WTC11 (cell line): ENCODE results near the gene DDX10. TPM values are rescaled to one million over a fixed set of nuclear protein-coding genes. Genes with fewer than 3 reads are reported as not detected.

Experiments used
- ATAC-seq: fragments of 200-7000 bp; cut with Tn5 transposase; 2 replicates; pipeline ENCODE4 v1.10.0; 2021; ENCODE audit warnings: mild to moderate bottlenecking, moderate library complexity
- CTCF ChIA-PET: fragments of 300-600 bp; sonication (Branson Sonifier 250); formaldehyde crosslinking; loops from one replicate; lab custom pipeline; 2021; ENCODE audit warnings: antibody characterized with exemption; lab: Charles Lee
- POLR2A ChIA-PET: fragments of 350-600 bp; sonication (Branson Sonifier 250); formaldehyde crosslinking; loops from one replicate; lab custom pipeline; 2021; ENCODE audit warnings: antibody characterized with exemption; lab: Charles Lee
- DNase-seq: peaks from one replicate; pipeline ENCODE4 v3.0.0; 2021; ENCODE audit warnings: low spot score
- H3K27ac Mint-ChIP-seq: 2 replicates; pipeline ENCODE4 v1.8.0; 2021; ENCODE audit warnings: mixed read lengths
- H3K27me3 Mint-ChIP-seq: 2 replicates; pipeline ENCODE4 v1.8.0; 2021; ENCODE audit warnings: low read depth, mild to moderate bottlenecking, moderate library complexity, mixed read lengths
- H3K36me3 Mint-ChIP-seq: 2 replicates; pipeline ENCODE4 v1.8.0; 2021; ENCODE audit warnings: mixed read lengths
- H3K4me1 Mint-ChIP-seq: 2 replicates; pipeline ENCODE4 v1.8.0; 2022; ENCODE audit warnings: mixed read lengths
- H3K4me3 Mint-ChIP-seq: 2 replicates; pipeline ENCODE4 v1.8.0; 2021; ENCODE audit warnings: mild to moderate bottlenecking, moderate library complexity, mixed read lengths
- H3K9me3 Mint-ChIP-seq: 2 replicates; pipeline ENCODE4 v1.8.0; 2021; ENCODE audit warnings: mixed read lengths
- ATF1 ChIP-seq: sonication (generic); formaldehyde crosslinking; IDR thresholded peaks from 2 replicates; pipeline ENCODE4 v1.8.1; 2023; ENCODE audit warnings: mild to moderate bottlenecking, moderate library complexity, missing genetic modification reagents
- CREB1 ChIP-seq: sonication (generic); formaldehyde crosslinking; IDR thresholded peaks from 2 replicates; pipeline ENCODE4 v1.8.0; 2023; ENCODE audit warnings: mild to moderate bottlenecking, missing genetic modification reagents
- CREM ChIP-seq: sonication (generic); formaldehyde crosslinking; IDR thresholded peaks from 2 replicates; pipeline ENCODE4 v1.8.1; 2022; ENCODE audit warnings: mild to moderate bottlenecking, missing genetic modification reagents, moderate library complexity
- ESRRA ChIP-seq: sonication (generic); formaldehyde crosslinking; IDR thresholded peaks from 2 replicates; pipeline ENCODE4 v1.8.1; 2022; ENCODE audit warnings: mild to moderate bottlenecking, missing genetic modification reagents, borderline replicate concordance
- FOXK1 ChIP-seq: sonication (generic); formaldehyde crosslinking; IDR thresholded peaks from 2 replicates; pipeline ENCODE4 v1.8.0; 2022; ENCODE audit warnings: mild to moderate bottlenecking, moderate library complexity, missing genetic modification reagents
- NFE2L1 ChIP-seq: sonication (generic); formaldehyde crosslinking; IDR thresholded peaks from 2 replicates; pipeline ENCODE4 v1.8.1; 2023; ENCODE audit warnings: missing genetic modification reagents
- NFYB ChIP-seq: sonication (generic); formaldehyde crosslinking; conservative IDR thresholded peaks from 2 replicates; pipeline ENCODE4 v1.8.0; 2022; ENCODE audit warnings: low read depth, missing genetic modification reagents
- NR2C2 ChIP-seq: sonication (generic); formaldehyde crosslinking; IDR thresholded peaks from 2 replicates; pipeline ENCODE4 v1.8.0; 2022; ENCODE audit warnings: mild to moderate bottlenecking, missing genetic modification reagents
- SMAD4 ChIP-seq: sonication (generic); formaldehyde crosslinking; IDR thresholded peaks from 2 replicates; pipeline ENCODE4 v1.8.0; 2022; ENCODE audit warnings: mild to moderate bottlenecking, missing genetic modification reagents
- SOX15 ChIP-seq: fragments of 250-450 bp; sonication (Bioruptor Pico); IDR thresholded peaks from 2 replicates; pipeline ENCODE4 v1.9.0; 2021; ENCODE audit warnings: mild to moderate bottlenecking
- SP1 ChIP-seq: sonication (generic); formaldehyde crosslinking; conservative IDR thresholded peaks from 2 replicates; pipeline ENCODE4 v1.8.1; 2022; ENCODE audit warnings: missing genetic modification reagents
- TEAD4 ChIP-seq: sonication (generic); formaldehyde crosslinking; IDR thresholded peaks from 2 replicates; pipeline ENCODE4 v1.8.0; 2022; ENCODE audit warnings: mild to moderate bottlenecking, missing genetic modification reagents
- TP53 ChIP-seq: sonication (generic); formaldehyde crosslinking; IDR thresholded peaks from 2 replicates; pipeline ENCODE4 v1.8.1; 2023; ENCODE audit warnings: mild to moderate bottlenecking, missing genetic modification reagents
- ZNF138 ChIP-seq: sonication (generic); formaldehyde crosslinking; conservative IDR thresholded peaks from 2 replicates; pipeline ENCODE4 v1.8.1; 2022; ENCODE audit warnings: mild to moderate bottlenecking, moderate library complexity, missing genetic modification reagents
- ZNF396 ChIP-seq: fragments of 250-450 bp; sonication (Bioruptor Pico); IDR thresholded peaks from 2 replicates; pipeline ENCODE4 v1.8.0; 2021; ENCODE audit warnings: mild to moderate bottlenecking, moderate library complexity, borderline replicate concordance
- total RNA-seq: library from RNA; stranded (reverse); gene quantifications from 3 replicates; pipeline ENCODE4 v1.2.3, GENCODE V29; 2021
- TF ChIP-seq, protein P1 (sequence below): fragments of 250-450 bp; sonication (Bioruptor Pico); IDR thresholded peaks from 2 replicates; pipeline ENCODE4 v2.1.2; 2022; ENCODE audit warnings: mild to moderate bottlenecking, moderate library complexity
- TF ChIP-seq, protein P2 (sequence below): sonication (generic); formaldehyde crosslinking; IDR thresholded peaks from 2 replicates; pipeline ENCODE4 v1.8.1; 2023; ENCODE audit warnings: mild to moderate bottlenecking, moderate library complexity, missing genetic modification reagents
- TF ChIP-seq, protein P3 (sequence below): fragments of 250-450 bp; sonication (Bioruptor Pico); IDR thresholded peaks from 2 replicates; pipeline ENCODE4 v1.9.0; 2021; ENCODE audit warnings: mild to moderate bottlenecking, borderline replicate concordance
- TF ChIP-seq, protein P4 (sequence below): sonication (generic); formaldehyde crosslinking; IDR thresholded peaks from 2 replicates; pipeline ENCODE4 v1.8.0; 2022; ENCODE audit warnings: mild to moderate bottlenecking, missing genetic modification reagents
- TF ChIP-seq, protein P5 (sequence below): sonication (generic); formaldehyde crosslinking; IDR thresholded peaks from 2 replicates; pipeline ENCODE4 v1.8.1; 2023; ENCODE audit warnings: mild to moderate bottlenecking, missing genetic modification reagents, borderline replicate concordance

DDX10 gene
- total RNA-seq, 1 experiment from 2014 or later: 56.8 TPM

DNA sequence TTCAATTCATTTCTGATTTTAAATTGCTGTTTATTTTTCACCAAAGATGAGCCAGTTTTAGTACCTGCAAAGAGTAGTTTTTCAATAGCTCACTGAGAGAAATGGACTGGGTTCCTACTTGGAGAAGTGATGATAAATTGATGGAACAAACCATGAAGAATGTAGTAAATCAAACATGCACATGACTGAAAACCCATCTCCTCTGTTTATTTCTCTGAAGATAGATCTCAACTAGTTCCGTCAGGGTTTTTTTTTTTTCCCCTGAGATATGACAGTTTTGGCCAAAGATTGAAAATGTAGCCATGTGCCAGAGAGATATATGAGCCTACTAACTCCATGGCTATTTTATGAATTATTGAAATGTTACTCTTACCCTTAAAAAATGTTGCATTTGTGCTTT is 239.6 kb downstream of the DDX10 start:
- ATAC-seq: no peak
- CTCF ChIA-PET: no interaction called here
- H3K9me3 Mint-ChIP-seq: no peaks in the 10 kb centered on the region

DNA sequence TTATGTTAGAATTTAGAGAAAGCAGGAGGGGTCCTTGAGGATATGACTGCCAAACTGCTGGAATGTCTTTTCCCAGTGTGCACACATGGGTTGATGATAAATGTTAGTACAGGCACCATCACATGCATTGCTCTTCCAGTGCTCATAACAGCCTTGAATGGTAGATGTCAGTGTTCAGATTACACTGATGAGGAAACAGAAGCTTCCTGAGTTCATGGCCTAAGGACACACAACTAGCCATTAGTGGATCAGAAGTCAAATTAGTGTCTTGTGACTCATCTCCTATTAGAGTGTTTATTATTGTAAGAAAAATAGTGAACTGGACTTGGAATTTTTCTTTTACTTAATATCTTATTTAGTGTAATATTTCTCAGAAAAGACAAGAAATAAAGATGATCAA is 241.5 kb downstream of the DDX10 start:
- Mint-ChIP-seq H3K9me3 (no peaks in the 10 kb centered on the region), H3K4me3 (no peak overlapping the region), H3K27me3 (no peaks in the 10 kb centered on the region)
- no peak for ATAC-seq
- TF ChIP-seq, protein P1, sequence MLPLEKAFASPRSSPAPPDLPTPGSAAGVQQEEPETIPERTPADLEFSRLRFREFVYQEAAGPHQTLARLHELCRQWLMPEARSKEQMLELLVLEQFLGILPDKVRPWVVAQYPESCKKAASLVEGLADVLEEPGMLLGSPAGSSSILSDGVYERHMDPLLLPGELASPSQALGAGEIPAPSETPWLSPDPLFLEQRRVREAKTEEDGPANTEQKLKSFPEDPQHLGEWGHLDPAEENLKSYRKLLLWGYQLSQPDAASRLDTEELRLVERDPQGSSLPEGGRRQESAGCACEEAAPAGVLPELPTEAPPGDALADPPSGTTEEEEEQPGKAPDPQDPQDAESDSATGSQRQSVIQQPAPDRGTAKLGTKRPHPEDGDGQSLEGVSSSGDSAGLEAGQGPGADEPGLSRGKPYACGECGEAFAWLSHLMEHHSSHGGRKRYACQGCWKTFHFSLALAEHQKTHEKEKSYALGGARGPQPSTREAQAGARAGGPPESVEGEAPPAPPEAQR (CRISPR knock-in tag): no peak
- TF ChIP-seq, protein P2, sequence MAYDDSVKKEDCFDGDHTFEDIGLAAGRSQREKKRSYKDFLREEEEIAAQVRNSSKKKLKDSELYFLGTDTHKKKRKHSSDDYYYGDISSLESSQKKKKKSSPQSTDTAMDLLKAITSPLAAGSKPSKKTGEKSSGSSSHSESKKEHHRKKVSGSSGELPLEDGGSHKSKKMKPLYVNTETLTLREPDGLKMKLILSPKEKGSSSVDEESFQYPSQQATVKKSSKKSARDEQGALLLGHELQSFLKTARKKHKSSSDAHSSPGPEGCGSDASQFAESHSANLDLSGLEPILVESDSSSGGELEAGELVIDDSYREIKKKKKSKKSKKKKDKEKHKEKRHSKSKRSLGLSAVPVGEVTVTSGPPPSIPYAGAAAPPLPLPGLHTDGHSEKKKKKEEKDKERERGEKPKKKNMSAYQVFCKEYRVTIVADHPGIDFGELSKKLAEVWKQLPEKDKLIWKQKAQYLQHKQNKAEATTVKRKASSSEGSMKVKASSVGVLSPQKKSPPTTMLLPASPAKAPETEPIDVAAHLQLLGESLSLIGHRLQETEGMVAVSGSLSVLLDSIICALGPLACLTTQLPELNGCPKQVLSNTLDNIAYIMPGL (CRISPR knock-in tag): no peak
- no peak for TF ChIP-seq NFE2L1 (CRISPR knock-in tag)
- TF ChIP-seq, protein P3, sequence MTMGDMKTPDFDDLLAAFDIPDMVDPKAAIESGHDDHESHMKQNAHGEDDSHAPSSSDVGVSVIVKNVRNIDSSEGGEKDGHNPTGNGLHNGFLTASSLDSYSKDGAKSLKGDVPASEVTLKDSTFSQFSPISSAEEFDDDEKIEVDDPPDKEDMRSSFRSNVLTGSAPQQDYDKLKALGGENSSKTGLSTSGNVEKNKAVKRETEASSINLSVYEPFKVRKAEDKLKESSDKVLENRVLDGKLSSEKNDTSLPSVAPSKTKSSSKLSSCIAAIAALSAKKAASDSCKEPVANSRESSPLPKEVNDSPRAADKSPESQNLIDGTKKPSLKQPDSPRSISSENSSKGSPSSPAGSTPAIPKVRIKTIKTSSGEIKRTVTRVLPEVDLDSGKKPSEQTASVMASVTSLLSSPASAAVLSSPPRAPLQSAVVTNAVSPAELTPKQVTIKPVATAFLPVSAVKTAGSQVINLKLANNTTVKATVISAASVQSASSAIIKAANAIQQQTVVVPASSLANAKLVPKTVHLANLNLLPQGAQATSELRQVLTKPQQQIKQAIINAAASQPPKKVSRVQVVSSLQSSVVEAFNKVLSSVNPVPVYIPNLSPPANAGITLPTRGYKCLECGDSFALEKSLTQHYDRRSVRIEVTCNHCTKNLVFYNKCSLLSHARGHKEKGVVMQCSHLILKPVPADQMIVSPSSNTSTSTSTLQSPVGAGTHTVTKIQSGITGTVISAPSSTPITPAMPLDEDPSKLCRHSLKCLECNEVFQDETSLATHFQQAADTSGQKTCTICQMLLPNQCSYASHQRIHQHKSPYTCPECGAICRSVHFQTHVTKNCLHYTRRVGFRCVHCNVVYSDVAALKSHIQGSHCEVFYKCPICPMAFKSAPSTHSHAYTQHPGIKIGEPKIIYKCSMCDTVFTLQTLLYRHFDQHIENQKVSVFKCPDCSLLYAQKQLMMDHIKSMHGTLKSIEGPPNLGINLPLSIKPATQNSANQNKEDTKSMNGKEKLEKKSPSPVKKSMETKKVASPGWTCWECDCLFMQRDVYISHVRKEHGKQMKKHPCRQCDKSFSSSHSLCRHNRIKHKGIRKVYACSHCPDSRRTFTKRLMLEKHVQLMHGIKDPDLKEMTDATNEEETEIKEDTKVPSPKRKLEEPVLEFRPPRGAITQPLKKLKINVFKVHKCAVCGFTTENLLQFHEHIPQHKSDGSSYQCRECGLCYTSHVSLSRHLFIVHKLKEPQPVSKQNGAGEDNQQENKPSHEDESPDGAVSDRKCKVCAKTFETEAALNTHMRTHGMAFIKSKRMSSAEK (CRISPR knock-in tag): no peak
- no peak for TF ChIP-seq SOX15 (CRISPR knock-in tag)
- TF ChIP-seq, protein P4, sequence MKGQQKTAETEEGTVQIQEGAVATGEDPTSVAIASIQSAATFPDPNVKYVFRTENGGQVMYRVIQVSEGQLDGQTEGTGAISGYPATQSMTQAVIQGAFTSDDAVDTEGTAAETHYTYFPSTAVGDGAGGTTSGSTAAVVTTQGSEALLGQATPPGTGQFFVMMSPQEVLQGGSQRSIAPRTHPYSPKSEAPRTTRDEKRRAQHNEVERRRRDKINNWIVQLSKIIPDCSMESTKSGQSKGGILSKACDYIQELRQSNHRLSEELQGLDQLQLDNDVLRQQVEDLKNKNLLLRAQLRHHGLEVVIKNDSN (CRISPR knock-in tag): no peak
- no peak for TF ChIP-seq ZNF396 (CRISPR knock-in tag)
- no peak for TF ChIP-seq FOXK1 (CRISPR knock-in tag)
- no peak for TF ChIP-seq CREB1 (CRISPR knock-in tag)
- TF ChIP-seq ZNF138 (CRISPR knock-in tag): no peak
- no peak for TF ChIP-seq ESRRA (CRISPR knock-in tag)
- no peak for TF ChIP-seq ATF1 (CRISPR knock-in tag)
- TF ChIP-seq, all 79 proteins: peak for 0
- POLR2A ChIA-PET: no interaction called here
- CTCF ChIA-PET: no interaction called here
- DNase-seq: no peak
- Mint-ChIP-seq H3K4me1 (peaks cover 31% of the 10 kb centered on the region), H3K36me3 (no peaks in the 10 kb centered on the region), H3K27ac (no peak overlapping the region)

More for the DNA sequence above, 239.6 kb downstream of the DDX10 start:
- Mint-ChIP-seq H3K36me3 (no peaks in the 10 kb centered on the region), H3K4me1 (peaks cover 27% of the 10 kb centered on the region)
- TF ChIP-seq NR2C2 (CRISPR knock-in tag): no peak
- no peak for TF ChIP-seq TEAD4 (CRISPR knock-in tag)
- TF ChIP-seq, all 79 proteins: peak for 0
- no peak overlapping the region for H3K27ac Mint-ChIP-seq
- no peaks in the 10 kb centered on the region for H3K27me3 Mint-ChIP-seq
- no peak for DNase-seq
- POLR2A ChIA-PET: interaction anchor here (0.6 kb wide), 1 partner anchor 18 kb away, joined by 3 read pairs; no protein-coding TSS in a partner anchor
- H3K4me3 Mint-ChIP-seq: no peak overlapping the region

DNA sequence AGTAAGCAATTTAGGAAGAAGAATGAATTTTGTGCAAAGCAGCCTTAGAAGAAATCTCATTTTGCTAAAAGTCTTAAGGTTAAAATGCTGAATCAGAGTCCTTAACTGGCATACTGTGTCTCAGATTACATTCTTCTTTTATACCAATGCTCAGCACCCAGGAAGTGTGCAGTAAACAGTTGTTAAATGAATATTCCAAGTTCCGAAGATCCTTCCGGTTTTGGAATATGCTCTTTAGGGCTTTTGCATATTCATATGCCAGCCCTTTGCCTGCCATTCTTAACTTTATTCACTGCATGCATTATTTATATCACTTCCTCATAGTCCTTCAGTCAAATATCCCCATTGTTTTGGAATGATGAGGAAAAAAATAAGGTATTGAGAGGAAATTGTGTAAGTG is 242.0 kb downstream of the DDX10 start:
- no peaks in the 10 kb centered on the region for H3K36me3 Mint-ChIP-seq
- no peaks in the 10 kb centered on the region for H3K9me3 Mint-ChIP-seq
- H3K27ac Mint-ChIP-seq: no peak overlapping the region
- no peaks in the 10 kb centered on the region for H3K27me3 Mint-ChIP-seq
- ChIA-PET POLR2A (no interaction called here), CTCF (no interaction called here)
- H3K4me3 Mint-ChIP-seq: no peak overlapping the region
- H3K4me1 Mint-ChIP-seq: peaks cover 31% of the 10 kb centered on the region
- DNase-seq (no peak), ATAC-seq (no peak)
- TF ChIP-seq TP53 (CRISPR knock-in tag) (no peak), SMAD4 (no peak), SP1 (CRISPR knock-in tag) (no peak), ATF1 (CRISPR knock-in tag) (no peak), CREM (CRISPR knock-in tag) (no peak), NFYB (no peak)
- TF ChIP-seq, protein P5, sequence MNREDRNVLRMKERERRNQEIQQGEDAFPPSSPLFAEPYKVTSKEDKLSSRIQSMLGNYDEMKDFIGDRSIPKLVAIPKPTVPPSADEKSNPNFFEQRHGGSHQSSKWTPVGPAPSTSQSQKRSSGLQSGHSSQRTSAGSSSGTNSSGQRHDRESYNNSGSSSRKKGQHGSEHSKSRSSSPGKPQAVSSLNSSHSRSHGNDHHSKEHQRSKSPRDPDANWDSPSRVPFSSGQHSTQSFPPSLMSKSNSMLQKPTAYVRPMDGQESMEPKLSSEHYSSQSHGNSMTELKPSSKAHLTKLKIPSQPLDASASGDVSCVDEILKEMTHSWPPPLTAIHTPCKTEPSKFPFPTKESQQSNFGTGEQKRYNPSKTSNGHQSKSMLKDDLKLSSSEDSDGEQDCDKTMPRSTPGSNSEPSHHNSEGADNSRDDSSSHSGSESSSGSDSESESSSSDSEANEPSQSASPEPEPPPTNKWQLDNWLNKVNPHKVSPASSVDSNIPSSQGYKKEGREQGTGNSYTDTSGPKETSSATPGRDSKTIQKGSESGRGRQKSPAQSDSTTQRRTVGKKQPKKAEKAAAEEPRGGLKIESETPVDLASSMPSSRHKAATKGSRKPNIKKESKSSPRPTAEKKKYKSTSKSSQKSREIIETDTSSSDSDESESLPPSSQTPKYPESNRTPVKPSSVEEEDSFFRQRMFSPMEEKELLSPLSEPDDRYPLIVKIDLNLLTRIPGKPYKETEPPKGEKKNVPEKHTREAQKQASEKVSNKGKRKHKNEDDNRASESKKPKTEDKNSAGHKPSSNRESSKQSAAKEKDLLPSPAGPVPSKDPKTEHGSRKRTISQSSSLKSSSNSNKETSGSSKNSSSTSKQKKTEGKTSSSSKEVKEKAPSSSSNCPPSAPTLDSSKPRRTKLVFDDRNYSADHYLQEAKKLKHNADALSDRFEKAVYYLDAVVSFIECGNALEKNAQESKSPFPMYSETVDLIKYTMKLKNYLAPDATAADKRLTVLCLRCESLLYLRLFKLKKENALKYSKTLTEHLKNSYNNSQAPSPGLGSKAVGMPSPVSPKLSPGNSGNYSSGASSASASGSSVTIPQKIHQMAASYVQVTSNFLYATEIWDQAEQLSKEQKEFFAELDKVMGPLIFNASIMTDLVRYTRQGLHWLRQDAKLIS (CRISPR knock-in tag): no peak
